Measurements from ENCODE around the gene BTBD9. TPM values are rescaled to one million over a fixed set of nuclear protein-coding genes. Genes with fewer than 3 reads are reported as not detected.
"Not testable (repeated sequence)": the region's sequence is repeated elsewhere in the genome, so short reads cannot be mapped to it uniquely, and the experiment has no call there.

BTBD9 gene
- total RNA-seq, 5 donors from 2014 or later (not counting 1 experiment from before 2014, with no cell fraction given) = 29.3 to 67.7 (median 38.1) TPM

DNA sequence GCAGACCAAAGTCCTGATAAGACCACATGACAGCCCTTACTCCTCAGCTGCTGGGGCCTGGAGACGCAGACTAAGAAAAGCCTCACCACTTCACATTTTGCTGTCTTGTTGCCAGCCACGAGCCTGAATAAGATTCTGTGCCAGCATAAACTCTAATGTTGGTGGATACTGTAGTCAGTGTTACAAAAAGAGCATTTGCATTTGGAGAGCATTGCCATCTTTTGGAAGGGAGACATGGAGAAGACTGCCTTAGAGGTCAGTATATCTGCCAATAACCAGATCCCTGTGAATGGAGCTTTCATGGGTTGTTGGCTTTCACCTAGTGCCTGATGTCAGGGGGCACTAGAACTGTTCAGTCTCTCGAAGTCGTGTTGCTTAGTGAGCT lies 505.0 kb downstream of the BTBD9 start:
- DNase-seq = no peak
- Mint-ChIP-seq H3K4me1 (peaks cover 30 to 64% (median 43%) of the 10 kb centered on the region in 3 donors), H3K4me3 (no peak overlapping the region), H3K36me3 (peaks cover 43% of the 10 kb centered on the region), H3K9me3 (peaks cover 0 to under 1% (median 0%) of the 10 kb centered on the region in 3 donors), H3K27ac (no peak overlapping the region), H3K27me3 (no peaks in the 10 kb centered on the region)
- WGBS (ENCODE audit: insufficient coverage) = 100% methylated on average over 2 of the region's 4 CpGs
- H3K27ac ChIP-seq (ENCODE audit: low read length) = no peak overlapping the region
- H3K4me1 ChIP-seq (ENCODE audit: control insufficient read depth in 1 of 2, extremely low read depth in 1 of 2, insufficient read depth in 2 of 2, low read length in 2 of 2) = no peaks in the 10 kb centered on the region
- CTCF ChIA-PET = interaction anchor here in 1 of 2 donors (0.6 kb wide), 1 partner anchor 161 kb away, joined by 3 read pairs; no protein-coding TSS in a partner anchor
- ATAC-seq (replicated peaks in 1 of 4) = no peak
- no peaks in the 10 kb centered on the region for H3K36me3 ChIP-seq (ENCODE audit: control insufficient read depth in 2 of 2, extremely low read depth in 1 of 2, insufficient read depth in 1 of 2, low read length in 1 of 2)
- no peak overlapping the region for H3K4me3 ChIP-seq (ENCODE audit: control insufficient read depth in 1 of 2, extremely low read depth in 1 of 2, low read length in 1 of 2)
- POLR2A ChIA-PET = no interaction called here
- H3K27me3 ChIP-seq (replicated peaks in 1 of 2; ENCODE audit: control insufficient read depth in 2 of 2, extremely low read depth in 1 of 2, insufficient read depth in 2 of 2, low read length in 1 of 2) = no peaks in the 10 kb centered on the region
- no peaks in the 10 kb centered on the region for H3K9me3 ChIP-seq

DNA sequence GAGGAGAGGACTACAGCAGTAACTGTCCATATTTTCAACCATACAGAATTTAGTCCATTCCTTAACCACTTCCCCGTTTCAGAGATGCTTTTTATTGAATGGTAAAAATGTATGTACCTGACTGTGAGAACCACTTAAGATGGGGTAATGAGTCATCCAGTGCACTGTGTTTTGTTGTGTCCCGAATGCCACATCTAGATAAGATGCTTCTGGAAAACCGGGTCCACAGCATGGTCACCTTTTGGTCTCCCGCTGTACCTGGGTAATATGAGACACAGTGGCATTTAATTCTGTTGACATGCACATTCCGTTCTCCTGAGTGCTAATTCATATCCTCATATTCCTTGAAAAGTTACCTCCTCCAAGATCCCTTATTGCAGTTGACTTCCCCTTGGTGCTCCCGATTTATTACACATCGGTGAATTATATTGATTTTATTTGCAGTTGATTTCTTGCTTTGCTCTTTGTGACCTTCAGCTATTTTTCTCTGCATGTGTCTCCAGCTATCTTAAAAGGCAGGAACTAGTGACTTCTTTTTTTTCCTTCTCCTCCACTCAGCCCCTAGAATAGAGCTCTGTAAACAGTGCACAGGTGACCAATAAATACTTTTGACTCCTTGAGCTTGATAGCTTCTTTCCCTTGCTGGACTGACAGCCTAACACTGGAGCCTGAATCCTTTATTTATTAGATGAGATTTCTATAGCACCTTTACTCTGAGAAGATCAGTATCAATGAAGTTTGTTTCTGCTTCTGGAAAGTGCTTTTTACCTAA lies 505.6 kb downstream of the BTBD9 start:
- H3K4me3 Mint-ChIP-seq = no peak overlapping the region
- 57% methylated on average over 1 of the region's 7 CpGs for WGBS (ENCODE audit: insufficient coverage)
- ChIA-PET CTCF (interaction anchor here in 1 of 2 donors (0.9 kb wide), 1 partner anchor 12 kb away, joined by 3 read pairs; no protein-coding TSS in a partner anchor), POLR2A (interaction anchor here in 1 of 2 donors (0.6 kb wide), 1 partner anchor 260 kb away, joined by 4 read pairs; no protein-coding TSS in a partner anchor)
- peaks cover 34 to 64% (median 46%) of the 10 kb centered on the region in 3 donors for H3K4me1 Mint-ChIP-seq
- Histone ChIP-seq H3K4me3 (ENCODE audit: control insufficient read depth in 1 of 2, extremely low read depth in 1 of 2, low read length in 1 of 2) (no peak overlapping the region), H3K4me1 (ENCODE audit: control insufficient read depth in 1 of 2, extremely low read depth in 1 of 2, insufficient read depth in 2 of 2, low read length in 2 of 2) (no peaks in the 10 kb centered on the region), H3K27ac (ENCODE audit: low read length) (no peak overlapping the region), H3K36me3 (ENCODE audit: control insufficient read depth in 2 of 2, extremely low read depth in 1 of 2, insufficient read depth in 1 of 2, low read length in 1 of 2) (no peaks in the 10 kb centered on the region), H3K9me3 (no peaks in the 10 kb centered on the region), H3K27me3 (replicated peaks in 1 of 2; ENCODE audit: control insufficient read depth in 2 of 2, extremely low read depth in 1 of 2, insufficient read depth in 2 of 2, low read length in 1 of 2) (no peaks in the 10 kb centered on the region)
- no peaks in the 10 kb centered on the region for H3K27me3 Mint-ChIP-seq
- H3K36me3 Mint-ChIP-seq = peaks cover 44% of the 10 kb centered on the region
- H3K9me3 Mint-ChIP-seq = peaks cover 0 to 4% (median 0%) of the 10 kb centered on the region in 3 donors
- H3K27ac Mint-ChIP-seq = no peak overlapping the region
- DNase-seq = no peak
- no peak for ATAC-seq (replicated peaks in 1 of 4)

DNA sequence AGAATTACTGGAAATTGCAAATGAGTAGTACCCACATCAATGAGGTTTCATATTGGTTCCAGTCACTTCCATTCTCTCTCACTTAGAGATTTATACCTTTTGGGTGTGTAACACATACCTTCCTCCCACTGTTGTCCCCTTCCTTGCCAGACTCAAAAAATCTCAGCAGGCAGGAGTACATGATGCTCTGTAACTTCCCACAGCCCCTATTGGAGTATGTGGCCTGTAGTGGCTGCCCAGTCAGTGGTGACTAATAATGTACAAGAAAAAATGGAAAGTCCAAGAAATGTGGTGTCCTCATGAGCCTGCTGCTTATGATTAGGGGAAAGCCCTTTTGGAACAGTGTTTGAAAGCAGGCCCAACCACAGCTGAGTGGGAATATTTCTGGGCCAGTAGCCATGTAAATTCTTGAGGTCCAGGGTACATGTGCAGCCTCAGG lies 508.2 kb downstream of the BTBD9 start:
- CTCF ChIA-PET = no interaction called here
- Mint-ChIP-seq H3K4me3 (no peak overlapping the region), H3K27ac (no peak overlapping the region), H3K9me3 (peaks cover 0 to 4% (median 0%) of the 10 kb centered on the region in 3 donors), H3K27me3 (no peaks in the 10 kb centered on the region), H3K36me3 (peaks cover 48% of the 10 kb centered on the region), H3K4me1 (peaks cover 45 to 53% (median 48%) of the 10 kb centered on the region in 3 donors)
- no peak for ATAC-seq (replicated peaks in 1 of 4)
- no peak overlapping the region for H3K4me3 ChIP-seq (ENCODE audit: control insufficient read depth in 1 of 2, extremely low read depth in 1 of 2, low read length in 1 of 2)
- H3K4me1 ChIP-seq (ENCODE audit: control insufficient read depth in 1 of 2, extremely low read depth in 1 of 2, insufficient read depth in 2 of 2, low read length in 2 of 2) = no peaks in the 10 kb centered on the region
- peaks cover 0 to 5% of the 10 kb centered on the region in 2 donors for H3K36me3 ChIP-seq (ENCODE audit: control insufficient read depth in 2 of 2, extremely low read depth in 1 of 2, insufficient read depth in 1 of 2, low read length in 1 of 2)
- no peak overlapping the region for H3K27ac ChIP-seq (ENCODE audit: low read length)
- no peaks in the 10 kb centered on the region for H3K27me3 ChIP-seq (replicated peaks in 1 of 2; ENCODE audit: control insufficient read depth in 2 of 2, extremely low read depth in 1 of 2, insufficient read depth in 2 of 2, low read length in 1 of 2)
- H3K9me3 ChIP-seq = no peaks in the 10 kb centered on the region
- POLR2A ChIA-PET = interaction anchor here in 1 of 2 donors (0.9 kb wide), 1 partner anchor 142 kb away, joined by 3 read pairs; no protein-coding TSS in a partner anchor
- DNase-seq = no peak

DNA sequence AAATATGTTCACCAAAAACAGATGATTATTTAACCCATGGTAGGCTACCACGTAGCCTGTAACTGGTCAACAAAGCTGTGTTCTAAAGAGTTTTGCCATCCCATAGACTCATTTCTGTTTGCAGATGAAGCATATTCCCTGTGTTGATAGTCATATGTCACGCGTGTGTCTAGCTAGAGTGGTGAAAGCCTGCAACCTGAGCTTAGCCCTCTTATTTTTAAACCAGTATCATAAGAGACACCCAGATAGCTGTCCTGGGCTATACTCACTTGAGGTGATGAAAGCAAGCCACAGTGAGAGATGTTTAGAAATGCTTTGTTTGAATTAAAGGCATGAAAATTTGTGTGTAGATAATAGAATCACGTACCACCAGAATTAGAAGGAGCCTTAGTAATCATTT lies 512.4 kb downstream of the BTBD9 start:
- Histone ChIP-seq H3K27ac (ENCODE audit: low read length) (no peak overlapping the region), H3K9me3 (no peaks in the 10 kb centered on the region), H3K4me3 (ENCODE audit: control insufficient read depth in 1 of 2, extremely low read depth in 1 of 2, low read length in 1 of 2) (no peak overlapping the region), H3K36me3 (ENCODE audit: control insufficient read depth in 2 of 2, extremely low read depth in 1 of 2, insufficient read depth in 1 of 2, low read length in 1 of 2) (peaks cover 5 to 6% of the 10 kb centered on the region in 2 donors), H3K27me3 (replicated peaks in 1 of 2; ENCODE audit: control insufficient read depth in 2 of 2, extremely low read depth in 1 of 2, insufficient read depth in 2 of 2, low read length in 1 of 2) (no peaks in the 10 kb centered on the region), H3K4me1 (ENCODE audit: control insufficient read depth in 1 of 2, extremely low read depth in 1 of 2, insufficient read depth in 2 of 2, low read length in 2 of 2) (no peaks in the 10 kb centered on the region)
- Mint-ChIP-seq H3K27ac (no peak overlapping the region), H3K4me3 (no peak overlapping the region), H3K4me1 (peaks cover 39 to 45% (median 44%) of the 10 kb centered on the region in 3 donors), H3K36me3 (peaks cover 64% of the 10 kb centered on the region), H3K9me3 (peaks cover 0 to 4% (median 0%) of the 10 kb centered on the region in 3 donors), H3K27me3 (no peaks in the 10 kb centered on the region)
- DNase-seq (no peak), ATAC-seq (replicated peaks in 1 of 4) (no peak)
- POLR2A ChIA-PET = interaction anchor here in 1 of 2 donors (0.5 kb wide), 1 partner anchor 741 kb away, joined by 3 read pairs; no protein-coding TSS in a partner anchor
- WGBS (ENCODE audit: insufficient coverage) = 100% methylated on average over 1 of the region's 4 CpGs
- CTCF ChIA-PET = interaction anchor here in 1 of 2 donors (0.7 kb wide), 1 partner anchor 53 kb away, joined by 4 read pairs; no protein-coding TSS in a partner anchor

DNA sequence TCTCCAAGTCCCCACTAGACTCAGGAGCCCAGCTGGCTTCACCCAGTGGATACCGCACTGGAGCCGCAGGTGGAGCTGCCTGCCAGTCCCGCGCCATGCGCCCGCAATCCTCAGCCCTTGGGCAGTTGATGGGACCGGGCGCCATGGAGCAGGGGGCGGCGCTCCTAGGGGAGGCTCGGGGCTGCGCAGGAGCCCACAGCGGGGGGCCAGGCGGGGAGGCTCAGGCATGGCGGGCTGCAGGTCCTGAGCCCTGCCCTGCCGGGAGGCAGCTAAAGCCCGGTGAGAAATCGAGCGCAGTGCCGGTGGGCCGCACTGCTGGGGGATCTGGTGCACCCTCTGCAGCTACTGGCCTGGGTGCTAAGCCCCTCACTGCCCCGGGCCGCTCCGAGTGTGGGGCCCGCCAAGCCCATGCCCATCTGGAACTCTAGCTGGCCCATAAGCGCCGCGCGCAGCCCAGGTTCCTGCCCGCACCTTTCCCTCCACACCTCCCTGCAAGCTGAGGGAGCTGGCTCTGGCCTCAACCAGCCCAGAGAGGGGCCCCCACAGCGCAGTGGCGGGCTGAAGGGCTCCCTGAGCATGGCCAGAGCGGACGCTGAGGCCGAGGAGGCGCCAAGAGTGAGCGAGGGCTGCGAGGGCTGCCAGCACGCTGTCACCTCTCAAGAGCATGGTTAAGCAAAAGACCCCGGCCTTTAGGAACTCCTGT lies 515.4 kb downstream of the BTBD9 start:
- H3K4me3 Mint-ChIP-seq; H3K27ac ChIP-seq (ENCODE audit: low read length); POLR2A ChIA-PET; H3K36me3 ChIP-seq (ENCODE audit: control insufficient read depth in 2 of 2, extremely low read depth in 1 of 2, insufficient read depth in 1 of 2, low read length in 1 of 2); ATAC-seq (replicated peaks in 1 of 4); H3K9me3 ChIP-seq; H3K27me3 Mint-ChIP-seq; H3K4me3 ChIP-seq (ENCODE audit: control insufficient read depth in 1 of 2, extremely low read depth in 1 of 2, low read length in 1 of 2); H3K27me3 ChIP-seq (replicated peaks in 1 of 2; ENCODE audit: control insufficient read depth in 2 of 2, extremely low read depth in 1 of 2, insufficient read depth in 2 of 2, low read length in 1 of 2); H3K27ac Mint-ChIP-seq; CTCF ChIA-PET; H3K9me3 Mint-ChIP-seq; H3K4me1 ChIP-seq (ENCODE audit: control insufficient read depth in 1 of 2, extremely low read depth in 1 of 2, insufficient read depth in 2 of 2, low read length in 2 of 2); DNase-seq: not testable (repeated sequence)
- peaks cover 71% of the 10 kb centered on the region for H3K36me3 Mint-ChIP-seq
- 96% methylated on average over 28 of the region's 40 CpGs for WGBS (ENCODE audit: insufficient coverage)
- H3K4me1 Mint-ChIP-seq = peaks cover 23 to 26% (median 23%) of the 10 kb centered on the region in 3 donors

DNA sequence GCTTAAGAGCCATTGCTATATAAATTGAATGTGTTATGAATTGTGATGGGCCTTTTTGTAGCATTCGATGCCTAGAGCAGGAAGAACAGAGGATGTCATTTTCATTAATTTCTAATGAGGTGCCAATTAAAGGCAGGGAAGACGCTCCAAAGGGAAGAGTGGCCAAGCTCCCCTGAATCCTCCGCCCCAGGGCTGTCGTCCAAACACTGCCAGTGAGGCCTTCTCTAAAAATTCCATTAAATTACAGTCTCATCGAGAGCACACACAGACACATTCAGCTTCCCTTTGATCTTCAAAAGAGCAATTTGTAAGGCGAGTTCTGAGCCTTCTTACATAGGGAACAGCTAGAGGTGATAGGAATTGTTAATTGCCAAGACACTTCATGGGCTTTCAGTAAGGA lies 520.2 kb downstream of the BTBD9 start:
- Histone ChIP-seq H3K4me3 (ENCODE audit: control insufficient read depth in 1 of 2, extremely low read depth in 1 of 2, low read length in 1 of 2) (no peak overlapping the region), H3K4me1 (ENCODE audit: control insufficient read depth in 1 of 2, extremely low read depth in 1 of 2, insufficient read depth in 2 of 2, low read length in 2 of 2) (no peaks in the 10 kb centered on the region), H3K36me3 (ENCODE audit: control insufficient read depth in 2 of 2, extremely low read depth in 1 of 2, insufficient read depth in 1 of 2, low read length in 1 of 2) (peaks cover 0 to 32% of the 10 kb centered on the region in 2 donors), H3K9me3 (no peaks in the 10 kb centered on the region), H3K27me3 (replicated peaks in 1 of 2; ENCODE audit: control insufficient read depth in 2 of 2, extremely low read depth in 1 of 2, insufficient read depth in 2 of 2, low read length in 1 of 2) (no peaks in the 10 kb centered on the region), H3K27ac (ENCODE audit: low read length) (no peak overlapping the region)
- Mint-ChIP-seq H3K9me3 (no peaks in the 10 kb centered on the region), H3K27me3 (no peaks in the 10 kb centered on the region), H3K27ac (no peak overlapping the region), H3K4me1 (peaks cover 0 to 13% (median 9%) of the 10 kb centered on the region in 3 donors), H3K4me3 (no peak overlapping the region), H3K36me3 (peaks cover 58% of the 10 kb centered on the region)
- 100% methylated on average over 1 of the region's 6 CpGs for WGBS (ENCODE audit: insufficient coverage)
- POLR2A ChIA-PET = interaction anchor here in 1 of 2 donors (0.6 kb wide), 1 partner anchor 560 kb away, joined by 3 read pairs; no protein-coding TSS in a partner anchor
- CTCF ChIA-PET = interaction anchor here in 1 of 2 donors (0.6 to 1.2 kb wide), 2 partner anchors 9 to 25 kb away, joined by 3 read pairs; no protein-coding TSS in a partner anchor
- ATAC-seq (replicated peaks in 1 of 4) = no peak
- no peak for DNase-seq

Data from T-cell (primary cell).